Suprapubic skin (tissue), 3 donors: Measurements from ENCODE around the gene EPS15.

Experiments
- POLR2A ChIP-seq, 2 donors: fragments of 450-650 bp; IDR thresholded peaks; one replicate each; pipeline ENCODE4 v1.6.1; 2017; ENCODE audit warnings: antibody characterized with exemption in 2 of 2, mild to moderate bottlenecking in 2 of 2, moderate library complexity in 2 of 2
- TF ChIP-seq, protein P1 (sequence below), 2 donors: fragments of 200-600 bp in 1 of 2; fragments of 450-650 bp in 1 of 2; sonication (generic) in 1 of 2; IDR thresholded peaks; one replicate each; pipeline ENCODE4 v1.5.1; 2016 to 2019; ENCODE audit warnings: antibody characterized with exemption in 2 of 2, mild to moderate bottlenecking in 1 of 2, moderate library complexity in 1 of 2

GRCh38 chr1:51549901-51550300 is 30.8 kb upstream of the EPS15 start:
- TF ChIP-seq, protein P1, sequence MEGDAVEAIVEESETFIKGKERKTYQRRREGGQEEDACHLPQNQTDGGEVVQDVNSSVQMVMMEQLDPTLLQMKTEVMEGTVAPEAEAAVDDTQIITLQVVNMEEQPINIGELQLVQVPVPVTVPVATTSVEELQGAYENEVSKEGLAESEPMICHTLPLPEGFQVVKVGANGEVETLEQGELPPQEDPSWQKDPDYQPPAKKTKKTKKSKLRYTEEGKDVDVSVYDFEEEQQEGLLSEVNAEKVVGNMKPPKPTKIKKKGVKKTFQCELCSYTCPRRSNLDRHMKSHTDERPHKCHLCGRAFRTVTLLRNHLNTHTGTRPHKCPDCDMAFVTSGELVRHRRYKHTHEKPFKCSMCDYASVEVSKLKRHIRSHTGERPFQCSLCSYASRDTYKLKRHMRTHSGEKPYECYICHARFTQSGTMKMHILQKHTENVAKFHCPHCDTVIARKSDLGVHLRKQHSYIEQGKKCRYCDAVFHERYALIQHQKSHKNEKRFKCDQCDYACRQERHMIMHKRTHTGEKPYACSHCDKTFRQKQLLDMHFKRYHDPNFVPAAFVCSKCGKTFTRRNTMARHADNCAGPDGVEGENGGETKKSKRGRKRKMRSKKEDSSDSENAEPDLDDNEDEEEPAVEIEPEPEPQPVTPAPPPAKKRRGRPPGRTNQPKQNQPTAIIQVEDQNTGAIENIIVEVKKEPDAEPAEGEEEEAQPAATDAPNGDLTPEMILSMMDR (IDR thresholded peaks at IDR 0.05) = no peak
- TF ChIP-seq POLR2A (IDR thresholded peaks at IDR 0.05) = no peak
